Natural killer cell (primary cell): ENCODE measurements around the gene RAB4B. TPM values are rescaled to one million over a fixed set of nuclear protein-coding genes. Genes with fewer than 3 reads are reported as not detected.

Source experiments
- ATAC-seq, 3 donors: fragments of 150-1000 bp in 2 of 3; fragments of 200-7000 bp in 1 of 3; cut with Tn5 transposase; 1 replicate in 1 of 3; 2 replicates in 2 of 3; pipeline ENCODE4 v1.10.0; 2021; ENCODE audit warnings: mild to moderate bottlenecking in 2 of 3, moderate library complexity in 2 of 3
- DNase-seq, 2 donors: peaks; one replicate each; pipeline versions ENCODE4 v3.0.0 to v3.0.0-alpha.2; 2013 to 2021; ENCODE audit warnings: mixed read lengths in 1 of 2
- H3K27ac ChIP-seq: one replicate; pipeline ENCODE4 v1.5.1; 2013; ENCODE audit warnings: mild to moderate bottlenecking, low read length
- H3K27me3 ChIP-seq: one replicate; pipeline ENCODE4 v1.6.1; 2013; ENCODE audit warnings: low read length; ENCODE audit not compliant: control insufficient read depth, insufficient read depth
- H3K36me3 ChIP-seq: one replicate; pipeline ENCODE4 v1.6.1; 2013; ENCODE audit warnings: low read length; ENCODE audit not compliant: control insufficient read depth, insufficient read depth
- H3K4me1 ChIP-seq: one replicate; pipeline ENCODE4 v1.6.1; 2013; ENCODE audit warnings: low read length; ENCODE audit not compliant: control insufficient read depth, insufficient read depth
- H3K4me3 ChIP-seq: one replicate; pipeline ENCODE4 v1.5.1; 2013; ENCODE audit warnings: low read length
- H3K9me3 ChIP-seq: one replicate; pipeline ENCODE4 v1.6.1; 2013; ENCODE audit warnings: low read length; ENCODE audit not compliant: control insufficient read depth, insufficient read depth
- H3K27ac Mint-ChIP-seq, 2 donors: one replicate each; pipeline ENCODE4 v1.8.0; 2022; ENCODE audit warnings: mild to moderate bottlenecking in 2 of 2, mixed read lengths in 2 of 2, moderate library complexity in 1 of 2
- H3K27me3 Mint-ChIP-seq, 2 donors: one replicate each; pipeline ENCODE4 v1.8.0; 2022; ENCODE audit warnings: low read depth in 2 of 2, mixed read lengths in 2 of 2
- H3K36me3 Mint-ChIP-seq: one replicate; pipeline ENCODE4 v1.8.0; 2022; ENCODE audit warnings: mixed read lengths
- H3K4me1 Mint-ChIP-seq, 2 donors: one replicate each; pipeline ENCODE4 v1.8.0; 2022; ENCODE audit warnings: mixed read lengths in 2 of 2
- H3K4me3 Mint-ChIP-seq: one replicate; pipeline ENCODE4 v1.8.0; 2022; ENCODE audit warnings: mild to moderate bottlenecking, moderate library complexity, mixed read lengths
- H3K9me3 Mint-ChIP-seq, 2 donors: one replicate each; pipeline ENCODE4 v1.8.0; 2022; ENCODE audit warnings: mixed read lengths in 2 of 2
- CTCF ChIP-seq: fragments of 200-600 bp; IDR thresholded peaks from one replicate; pipeline ENCODE4 v1.8.0; 2022; ENCODE audit warnings: antibody characterized with exemption
- WGBS: methylation state at CpG from one replicate; pipeline ENCODE4 v1.1.7; 2013; ENCODE audit warnings: missing lambda C conversion rate; ENCODE audit not compliant: insufficient coverage; 5-methylcytosine and 5-hydroxymethylcytosine counted together
- intact Hi-C: fragments of 100-400 bp; cut with micrococcal nuclease; formaldehyde crosslinking; loops from one replicate; pipeline ENCODE4 v1.14.2; 2022
- total RNA-seq, 4 donors: library from RNA; stranded (reverse); fragments of 120-200 nt in 1 of 4; gene quantifications; one replicate each; pipeline versions ENCODE4 v1.2.3 to v1.2.4, GENCODE V29; 2013 to 2022

Gene RAB4B
- total RNA-seq, 3 donors from 2014 or later (not counting 1 experiment from before 2014, with no cell fraction given), result 97.8 to 99.8 (median 98.6) TPM

- H3K27ac Mint-ChIP-seq, result peak within 1 kb of the TSS; percentile 100
- H3K4me1 ChIP-seq, result peaks cover 53% of the 10 kb centered on the region
Observed at GRCh38 chr19:40798683-40799557, 20.9 kb downstream of the RAB4B start, which contains the start of gene EGLN2. EGLN2 (plus strand) TSS chr19:40799191; CDS start chr19:40800573, 1,382 bp downstream.

GRCh38 chr19:40799558-40800338 is 21.7 kb downstream of the RAB4B start:
- DNase-seq (peak in 1 of 2 donors; percentile 46), ATAC-seq (no peak)
- Mint-ChIP-seq H3K9me3 (no peaks in the 10 kb centered on the region), H3K27me3 (no peaks in the 10 kb centered on the region), H3K27ac (peak overlapping the region; percentile 100), H3K4me3 (peak overlapping the region; percentile 95), H3K36me3 (no peaks in the 10 kb centered on the region), H3K4me1 (peaks cover 58 to 67% of the 10 kb centered on the region in 2 donors)
- Histone ChIP-seq H3K36me3 (peaks cover 16% of the 10 kb centered on the region), H3K27ac (peak overlapping the region; percentile 79), H3K9me3 (no peaks in the 10 kb centered on the region), H3K4me1 (peaks cover 62% of the 10 kb centered on the region), H3K4me3 (peak overlapping the region; percentile 87), H3K27me3 (no peaks in the 10 kb centered on the region)
- intact Hi-C loops, result loop anchor here (2.0 kb wide), 1 partner anchor 83 kb away; the partner anchor contains the start of genes COQ8B and ITPKC
- WGBS, result 3% methylated on average over 40 of the region's 40 CpGs
- no peak for TF ChIP-seq CTCF

More at GRCh38 chr19:40798683-40799557, 20.9 kb downstream of the RAB4B start, which contains the start of gene EGLN2:
- Mint-ChIP-seq H3K9me3 (no peaks in the 10 kb centered on the region), H3K36me3 (no peaks in the 10 kb centered on the region), H3K27me3 (no peaks in the 10 kb centered on the region), H3K4me1 (peaks cover 50 to 58% of the 10 kb centered on the region in 2 donors), H3K4me3 (peak within 1 kb of the TSS; percentile 99)
- no peak for TF ChIP-seq CTCF
- Histone ChIP-seq H3K9me3 (no peaks in the 10 kb centered on the region), H3K4me3 (peak within 1 kb of the TSS; percentile 87), H3K27me3 (no peaks in the 10 kb centered on the region), H3K36me3 (peaks cover 15% of the 10 kb centered on the region), H3K27ac (peak within 1 kb of the TSS; percentile 91)
- ATAC-seq (peak; percentile 84 to 94 (median 86)), DNase-seq (peak; percentile 100)
- intact Hi-C loops, result loop anchor here (1.0 to 2.0 kb wide), 4 partner anchors 22 to 82 kb away; partner anchors contain the start of genes ACTMAP, COQ8B and ITPKC
- under 1% methylated on average over 98 of the region's 110 CpGs for WGBS

- Mint-ChIP-seq H3K27me3 (no peaks in the 10 kb centered on the region), H3K36me3 (no peaks in the 10 kb centered on the region), H3K4me1 (peaks cover 65 to 74% of the 10 kb centered on the region in 2 donors), H3K4me3 (peak overlapping the region; percentile 95), H3K27ac (peak overlapping the region; percentile 100), H3K9me3 (no peaks in the 10 kb centered on the region)
- intact Hi-C loops, result no loop called here
- peak in 1 of 2 donors; percentile 33 for DNase-seq
- no peak for TF ChIP-seq CTCF
- peak overlapping the region; percentile 87 for H3K4me3 ChIP-seq
- H3K27ac ChIP-seq, result peak overlapping the region; percentile 79
- ATAC-seq, result no peak
- H3K4me1 ChIP-seq, result peaks cover 69% of the 10 kb centered on the region
- no peaks in the 10 kb centered on the region for H3K9me3 ChIP-seq
- 81% methylated on average over 27 of the region's 27 CpGs for WGBS
- no peaks in the 10 kb centered on the region for H3K27me3 ChIP-seq
- H3K36me3 ChIP-seq, result peaks cover 18% of the 10 kb centered on the region
Observed at GRCh38 chr19:40800339-40800996, 22.4 kb downstream of the RAB4B start.
